Ramos (cell line): ENCODE results near the gene ETV3.

Experiments used
- in situ Hi-C: fragments of 300-500 bp; cut with MboI; formaldehyde crosslinking; loops from one replicate; pipeline ENCODE4 v1.14.3; 2022; ENCODE audit warnings: low sequenced_read_pairs; ENCODE audit not compliant: unreplicated experiment

ETV3 gene

GRCh38 chr1:157142201-157142600, 4.0 kb upstream of the ETV3 start:
- in situ Hi-C loops = no loop called here

GRCh38 chr1:157141212-157141855, 3.1 kb upstream of the ETV3 start:
- in situ Hi-C loops = no loop called here

GRCh38 chr1:157140063-157140588, 1.9 kb upstream of the ETV3 start:
- in situ Hi-C loops = no loop called here

- in situ Hi-C loops = no loop called here
These were observed 989 bp upstream of the ETV3 start for GRCh38 chr1:157139052-157139715.

- in situ Hi-C loops = no loop called here
These were observed 581 bp downstream of the ETV3 start for GRCh38 chr1:157137408-157138219.

GRCh38 chr1:157137046-157137407, 1.2 kb downstream of the ETV3 start:
- in situ Hi-C loops = no loop called here

- in situ Hi-C loops = no loop called here
These were observed 2.1 kb downstream of the ETV3 start for GRCh38 chr1:157136133-157136532.

- in situ Hi-C loops = no loop called here
These were observed 2.5 kb downstream of the ETV3 start for GRCh38 chr1:157135646-157136045.

GRCh38 chr1:157135070-157135469, 3.1 kb downstream of the ETV3 start:
- in situ Hi-C loops = no loop called here

- in situ Hi-C loops = no loop called here
These were observed 3.8 kb downstream of the ETV3 start for GRCh38 chr1:157134442-157134841.

- in situ Hi-C loops = no loop called here
These were observed 4.8 kb downstream of the ETV3 start for GRCh38 chr1:157133426-157133825.

GRCh38 chr1:157132616-157133167, 5.5 kb downstream of the ETV3 start:
- in situ Hi-C loops = no loop called here

GRCh38 chr1:157132111-157132510, 6.1 kb downstream of the ETV3 start:
- in situ Hi-C loops = no loop called here

- in situ Hi-C loops = no loop called here
These were observed 6.9 kb downstream of the ETV3 start for GRCh38 chr1:157131281-157131680.

GRCh38 chr1:157124855-157125254, 13.3 kb downstream of the ETV3 start:
- in situ Hi-C loops = no loop called here

- in situ Hi-C loops = no loop called here
These were observed 18.7 kb downstream of the ETV3 start for GRCh38 chr1:157119448-157119847.

GRCh38 chr1:157119008-157119407, 19.2 kb downstream of the ETV3 start:
- in situ Hi-C loops = no loop called here

- in situ Hi-C loops = no loop called here
These were observed 20.6 kb downstream of the ETV3 start for GRCh38 chr1:157117527-157118057.

GRCh38 chr1:157116737-157117103, 21.5 kb downstream of the ETV3 start:
- in situ Hi-C loops = no loop called here

- in situ Hi-C loops = no loop called here
These were observed 22.1 kb downstream of the ETV3 start for GRCh38 chr1:157115851-157116736.
